ENCODE data around the gene HNF1A.

The HNF1A gene

DNA sequence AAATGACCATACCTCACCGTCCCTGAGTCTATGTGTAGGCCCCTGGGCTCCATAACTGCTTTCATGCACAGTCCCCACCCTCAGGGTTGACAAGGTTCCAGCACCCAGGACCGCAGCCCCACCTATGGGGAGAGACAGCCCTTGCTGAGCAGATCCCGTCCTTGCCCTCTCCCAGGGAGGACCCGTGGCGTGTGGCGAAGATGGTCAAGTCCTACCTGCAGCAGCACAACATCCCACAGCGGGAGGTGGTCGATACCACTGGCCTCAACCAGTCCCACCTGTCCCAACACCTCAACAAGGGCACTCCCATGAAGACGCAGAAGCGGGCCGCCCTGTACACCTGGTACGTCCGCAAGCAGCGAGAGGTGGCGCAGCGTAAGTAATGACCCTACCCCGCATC is 10.3 kb downstream of the HNF1A start:
- no peaks in the 10 kb centered on the region for H3K9me3 Mint-ChIP-seq
- H3K4me1 Mint-ChIP-seq: peaks cover 8% of the 10 kb centered on the region
- TF ChIP-seq, protein P1, sequence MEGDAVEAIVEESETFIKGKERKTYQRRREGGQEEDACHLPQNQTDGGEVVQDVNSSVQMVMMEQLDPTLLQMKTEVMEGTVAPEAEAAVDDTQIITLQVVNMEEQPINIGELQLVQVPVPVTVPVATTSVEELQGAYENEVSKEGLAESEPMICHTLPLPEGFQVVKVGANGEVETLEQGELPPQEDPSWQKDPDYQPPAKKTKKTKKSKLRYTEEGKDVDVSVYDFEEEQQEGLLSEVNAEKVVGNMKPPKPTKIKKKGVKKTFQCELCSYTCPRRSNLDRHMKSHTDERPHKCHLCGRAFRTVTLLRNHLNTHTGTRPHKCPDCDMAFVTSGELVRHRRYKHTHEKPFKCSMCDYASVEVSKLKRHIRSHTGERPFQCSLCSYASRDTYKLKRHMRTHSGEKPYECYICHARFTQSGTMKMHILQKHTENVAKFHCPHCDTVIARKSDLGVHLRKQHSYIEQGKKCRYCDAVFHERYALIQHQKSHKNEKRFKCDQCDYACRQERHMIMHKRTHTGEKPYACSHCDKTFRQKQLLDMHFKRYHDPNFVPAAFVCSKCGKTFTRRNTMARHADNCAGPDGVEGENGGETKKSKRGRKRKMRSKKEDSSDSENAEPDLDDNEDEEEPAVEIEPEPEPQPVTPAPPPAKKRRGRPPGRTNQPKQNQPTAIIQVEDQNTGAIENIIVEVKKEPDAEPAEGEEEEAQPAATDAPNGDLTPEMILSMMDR (IDR thresholded peaks at IDR 0.05): no peak
- no peaks in the 10 kb centered on the region for H3K36me3 Mint-ChIP-seq (ENCODE audit: low read depth)
- peaks cover 35% of the 10 kb centered on the region for H3K27me3 Mint-ChIP-seq (ENCODE audit: low read depth, poor library complexity)
- DNase-seq: no peak
- no peak overlapping the region for H3K27ac Mint-ChIP-seq
- H3K4me3 Mint-ChIP-seq: no peak overlapping the region

- peaks cover 38% of the 10 kb centered on the region for H3K27me3 Mint-ChIP-seq (ENCODE audit: low read depth, poor library complexity)
- no peak overlapping the region for H3K27ac Mint-ChIP-seq
- H3K9me3 Mint-ChIP-seq: no peaks in the 10 kb centered on the region
- TF ChIP-seq, protein P1 (IDR thresholded peaks at IDR 0.05): no peak
- DNase-seq: no peak
- H3K4me3 Mint-ChIP-seq: no peak overlapping the region
- H3K36me3 Mint-ChIP-seq (ENCODE audit: low read depth): no peaks in the 10 kb centered on the region
- no peaks in the 10 kb centered on the region for H3K4me1 Mint-ChIP-seq
Measured at GRCh38 chr12:120989687-120990086, 11.3 kb downstream of the HNF1A start.

DNA sequence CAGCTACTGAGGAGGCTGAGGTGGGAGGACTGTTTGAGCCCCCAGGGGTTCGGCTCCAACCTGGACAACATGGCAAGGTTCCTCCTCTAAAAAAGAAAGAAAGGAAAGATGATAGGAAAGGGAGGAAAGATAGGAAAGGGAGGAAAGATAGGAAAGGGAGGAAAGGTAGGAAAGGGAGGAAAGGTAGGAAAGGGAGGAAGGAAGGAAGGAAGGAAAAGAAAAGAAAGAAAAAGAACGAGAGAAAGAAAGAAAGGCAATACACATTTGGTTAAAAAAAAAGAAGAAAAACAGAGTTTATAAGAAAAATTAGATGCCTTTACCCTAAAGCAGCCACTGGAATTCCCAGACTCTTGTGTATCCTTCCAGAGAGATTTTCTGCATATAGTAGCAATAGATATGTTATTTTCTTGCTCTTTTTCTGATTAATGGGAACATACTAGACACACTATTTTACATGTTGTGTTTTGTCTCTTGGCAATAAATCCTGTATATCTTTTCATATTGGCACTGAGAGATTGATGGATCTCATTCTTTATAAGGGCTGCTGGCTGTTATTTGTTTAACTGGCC is 12.2 kb downstream of the HNF1A start:
- Mint-ChIP-seq H3K36me3 (ENCODE audit: low read depth) (no peaks in the 10 kb centered on the region), H3K4me3 (no peak overlapping the region), H3K27me3 (ENCODE audit: low read depth, poor library complexity) (peaks cover 38% of the 10 kb centered on the region), H3K9me3 (no peaks in the 10 kb centered on the region), H3K27ac (no peak overlapping the region), H3K4me1 (no peaks in the 10 kb centered on the region)
- TF ChIP-seq, protein P1 (IDR thresholded peaks at IDR 0.05): no peak
- DNase-seq: no peak

- Mint-ChIP-seq H3K36me3 (ENCODE audit: low read depth) (no peaks in the 10 kb centered on the region), H3K4me3 (no peak overlapping the region), H3K4me1 (no peaks in the 10 kb centered on the region), H3K9me3 (no peaks in the 10 kb centered on the region), H3K27ac (no peak overlapping the region), H3K27me3 (ENCODE audit: low read depth, poor library complexity) (peaks cover 35% of the 10 kb centered on the region)
- DNase-seq: no peak
- TF ChIP-seq, protein P1 (IDR thresholded peaks at IDR 0.05): no peak
Measured at GRCh38 chr12:120991965-120992364, 13.6 kb downstream of the HNF1A start.

DNA sequence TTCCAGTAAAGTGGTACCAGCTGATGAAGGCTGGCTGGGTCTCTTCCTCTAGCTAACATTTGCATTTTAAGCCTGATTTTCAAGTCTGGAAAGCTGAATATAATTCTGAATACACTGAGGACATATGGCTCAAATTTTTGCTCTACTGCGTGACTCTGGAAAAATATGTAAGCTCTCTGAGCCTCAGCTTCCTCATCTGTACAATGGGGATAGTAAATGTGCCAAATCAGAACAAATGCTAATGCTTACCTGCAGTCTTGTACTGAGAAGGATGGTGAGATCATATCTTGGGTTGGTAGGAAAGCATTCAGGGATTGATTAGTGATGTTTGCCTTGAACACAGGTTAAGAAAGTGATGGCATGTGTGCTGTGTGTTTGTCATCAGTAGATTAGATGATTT is 14.6 kb downstream of the HNF1A start:
- H3K36me3 Mint-ChIP-seq (ENCODE audit: low read depth): no peaks in the 10 kb centered on the region
- peaks cover 35% of the 10 kb centered on the region for H3K27me3 Mint-ChIP-seq (ENCODE audit: low read depth, poor library complexity)
- no peaks in the 10 kb centered on the region for H3K9me3 Mint-ChIP-seq
- no peak for DNase-seq
- H3K4me3 Mint-ChIP-seq: no peak overlapping the region
- no peak overlapping the region for H3K27ac Mint-ChIP-seq
- H3K4me1 Mint-ChIP-seq: no peaks in the 10 kb centered on the region
- TF ChIP-seq, protein P1 (IDR thresholded peaks at IDR 0.05): no peak

DNA sequence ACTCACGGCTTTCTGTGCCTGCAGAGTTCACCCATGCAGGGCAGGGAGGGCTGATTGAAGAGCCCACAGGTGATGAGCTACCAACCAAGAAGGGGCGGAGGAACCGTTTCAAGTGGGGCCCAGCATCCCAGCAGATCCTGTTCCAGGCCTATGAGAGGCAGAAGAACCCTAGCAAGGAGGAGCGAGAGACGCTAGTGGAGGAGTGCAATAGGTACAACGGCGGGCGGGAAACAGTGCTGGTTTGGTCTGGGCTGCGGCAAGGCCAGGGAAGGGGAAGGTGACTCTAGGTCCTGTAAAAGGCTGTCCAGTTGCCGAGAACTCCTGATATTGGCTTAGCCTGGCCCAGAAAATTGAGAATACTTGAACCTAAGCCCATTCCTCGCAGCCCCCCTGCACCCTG is 15.2 kb downstream of the HNF1A start:
- no peak for DNase-seq
- Mint-ChIP-seq H3K27me3 (ENCODE audit: low read depth, poor library complexity) (peaks cover 34% of the 10 kb centered on the region), H3K9me3 (no peaks in the 10 kb centered on the region), H3K4me3 (no peak overlapping the region), H3K36me3 (ENCODE audit: low read depth) (no peaks in the 10 kb centered on the region), H3K4me1 (peaks cover 4% of the 10 kb centered on the region), H3K27ac (peak overlapping the region; percentile 67)
- TF ChIP-seq, protein P1 (IDR thresholded peaks at IDR 0.05): no peak

Data from nephron progenitor cell (in vitro differentiated cells).